Right atrium auricular region (tissue), 2 donors: ENCODE measurements around the gene TMPRSS2. TPM values are rescaled to one million over a fixed set of nuclear protein-coding genes. Genes with fewer than 3 reads are reported as not detected.

Experiments
- DNase-seq: peaks from one replicate; pipeline ENCODE4 v3.0.0-alpha.2; 2019; ENCODE audit warnings: low spot score
- H3K27ac ChIP-seq, 2 donors: fragments of 200-600 bp; sonication (generic); 1 replicate in 1 of 2; 2 replicates in 1 of 2; pipeline ENCODE4 v1.5.1; 2016 to 2019
- H3K27me3 ChIP-seq, 2 donors: fragments of 200-600 bp; sonication (generic); one replicate each; pipeline versions ENCODE4 v1.5.1 to v1.6.0; 2017 to 2019
- H3K36me3 ChIP-seq: fragments of 200-600 bp; sonication (generic); one replicate; pipeline ENCODE4 v1.5.1; 2016
- H3K4me1 ChIP-seq, 2 donors: fragments of 200-600 bp; sonication (generic); one replicate each; pipeline versions ENCODE4 v1.5.1 to v1.6.0; 2017 to 2019
- H3K4me3 ChIP-seq, 2 donors: fragments of 200-600 bp; sonication (generic); 1 replicate in 1 of 2; 2 replicates in 1 of 2; pipeline ENCODE4 v1.5.1; 2017 to 2019; ENCODE audit warnings: mild to moderate bottlenecking in 1 of 2, moderate library complexity in 1 of 2
- H3K9me3 ChIP-seq, 2 donors: fragments of 200-600 bp; sonication (generic); one replicate each; pipeline ENCODE4 v1.5.1; 2019
- total RNA-seq, 2 donors: library from RNA; depleted of rRNA; stranded (reverse); fragments of >200 nt; gene quantifications; one replicate each; pipeline ENCODE4 v1.1.0, GENCODE V29; 2016
- TF ChIP-seq, protein P1 (sequence below), 2 donors: fragments of 200-600 bp; sonication (generic); IDR thresholded peaks; one replicate each; pipeline ENCODE4 v1.5.1; 2019; ENCODE audit warnings: antibody characterized with exemption in 2 of 2

Gene TMPRSS2
- total RNA-seq, 2 donors from 2014 or later, result not detected

DNA sequence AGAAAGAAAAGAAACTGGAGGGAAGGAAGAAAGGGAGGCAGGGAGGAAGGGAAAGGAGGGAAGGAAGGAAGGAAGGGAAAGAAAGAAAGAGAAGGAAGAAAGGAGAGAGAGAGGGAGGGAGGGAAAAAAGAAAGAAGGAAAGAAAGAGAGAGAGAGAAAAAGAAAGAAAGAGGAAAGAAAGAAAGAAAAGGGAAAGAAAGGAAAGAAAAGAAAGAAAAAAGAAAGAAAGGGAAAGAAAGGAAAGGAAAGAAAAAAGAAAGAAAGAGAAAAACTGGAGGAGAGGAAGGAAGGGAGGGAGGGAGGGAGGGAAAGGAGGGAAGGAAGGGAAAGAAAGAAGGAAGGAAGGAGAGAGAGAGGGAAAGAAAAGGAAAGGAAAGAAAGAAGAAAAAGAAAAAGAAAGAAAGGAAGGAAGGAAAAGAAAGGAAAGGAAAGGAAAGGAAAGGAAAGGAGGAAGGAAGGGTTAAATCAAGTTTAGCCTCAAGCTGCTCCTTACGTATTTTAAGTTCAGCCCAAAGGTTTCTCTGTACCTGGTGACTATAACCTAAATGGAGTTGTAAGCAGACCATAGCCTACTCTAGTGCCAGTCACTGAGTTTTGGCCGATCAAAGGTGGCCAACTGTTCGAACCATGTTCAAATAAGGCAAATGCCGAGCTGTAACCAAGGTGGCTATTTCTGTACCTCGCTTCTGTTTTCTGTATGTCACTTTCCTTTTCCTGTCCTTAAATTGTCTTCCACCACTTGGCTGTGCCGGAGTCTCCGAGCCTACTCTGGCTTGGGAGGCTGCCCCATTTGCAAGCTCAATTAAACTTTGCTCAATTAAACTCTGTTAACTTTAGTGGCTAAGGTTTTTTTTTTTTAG lies 37.8 kb upstream of the TMPRSS2 start:
- H3K9me3 ChIP-seq, result no peaks in the 10 kb centered on the region
- no peak for DNase-seq
- H3K36me3 ChIP-seq, result no peaks in the 10 kb centered on the region
- no peaks in the 10 kb centered on the region for H3K4me1 ChIP-seq
- no peaks in the 10 kb centered on the region for H3K27me3 ChIP-seq
- no peak overlapping the region for H3K4me3 ChIP-seq
- no peak overlapping the region for H3K27ac ChIP-seq
- TF ChIP-seq, protein P1, sequence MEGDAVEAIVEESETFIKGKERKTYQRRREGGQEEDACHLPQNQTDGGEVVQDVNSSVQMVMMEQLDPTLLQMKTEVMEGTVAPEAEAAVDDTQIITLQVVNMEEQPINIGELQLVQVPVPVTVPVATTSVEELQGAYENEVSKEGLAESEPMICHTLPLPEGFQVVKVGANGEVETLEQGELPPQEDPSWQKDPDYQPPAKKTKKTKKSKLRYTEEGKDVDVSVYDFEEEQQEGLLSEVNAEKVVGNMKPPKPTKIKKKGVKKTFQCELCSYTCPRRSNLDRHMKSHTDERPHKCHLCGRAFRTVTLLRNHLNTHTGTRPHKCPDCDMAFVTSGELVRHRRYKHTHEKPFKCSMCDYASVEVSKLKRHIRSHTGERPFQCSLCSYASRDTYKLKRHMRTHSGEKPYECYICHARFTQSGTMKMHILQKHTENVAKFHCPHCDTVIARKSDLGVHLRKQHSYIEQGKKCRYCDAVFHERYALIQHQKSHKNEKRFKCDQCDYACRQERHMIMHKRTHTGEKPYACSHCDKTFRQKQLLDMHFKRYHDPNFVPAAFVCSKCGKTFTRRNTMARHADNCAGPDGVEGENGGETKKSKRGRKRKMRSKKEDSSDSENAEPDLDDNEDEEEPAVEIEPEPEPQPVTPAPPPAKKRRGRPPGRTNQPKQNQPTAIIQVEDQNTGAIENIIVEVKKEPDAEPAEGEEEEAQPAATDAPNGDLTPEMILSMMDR (IDR thresholded peaks at IDR 0.05), result no peak

DNA sequence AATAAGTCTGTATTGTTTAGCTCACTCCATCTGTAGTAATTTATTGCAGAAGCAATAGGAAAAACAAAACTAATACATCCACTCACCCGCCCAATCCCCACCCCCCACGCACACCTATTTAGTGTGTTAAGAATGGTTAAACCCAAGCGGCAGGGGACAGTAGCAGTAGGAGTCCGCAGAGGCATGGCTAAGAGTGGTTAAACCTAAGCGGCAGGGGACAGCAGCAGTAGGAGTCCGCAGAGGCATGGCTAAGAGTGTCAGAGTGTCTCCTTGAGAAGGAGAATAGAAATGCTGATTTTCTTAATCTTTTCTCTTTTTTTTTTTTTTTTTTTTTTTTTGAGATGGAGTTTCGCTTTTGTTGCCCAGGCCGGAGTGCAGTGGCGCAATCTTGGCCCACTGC lies 34.8 kb upstream of the TMPRSS2 start:
- Histone ChIP-seq H3K36me3 (no peaks in the 10 kb centered on the region), H3K27me3 (no peaks in the 10 kb centered on the region), H3K9me3 (no peaks in the 10 kb centered on the region), H3K27ac (no peak overlapping the region), H3K4me3 (no peak overlapping the region), H3K4me1 (no peaks in the 10 kb centered on the region)
- no peak for DNase-seq
- TF ChIP-seq, protein P1 (IDR thresholded peaks at IDR 0.05), result no peak

DNA sequence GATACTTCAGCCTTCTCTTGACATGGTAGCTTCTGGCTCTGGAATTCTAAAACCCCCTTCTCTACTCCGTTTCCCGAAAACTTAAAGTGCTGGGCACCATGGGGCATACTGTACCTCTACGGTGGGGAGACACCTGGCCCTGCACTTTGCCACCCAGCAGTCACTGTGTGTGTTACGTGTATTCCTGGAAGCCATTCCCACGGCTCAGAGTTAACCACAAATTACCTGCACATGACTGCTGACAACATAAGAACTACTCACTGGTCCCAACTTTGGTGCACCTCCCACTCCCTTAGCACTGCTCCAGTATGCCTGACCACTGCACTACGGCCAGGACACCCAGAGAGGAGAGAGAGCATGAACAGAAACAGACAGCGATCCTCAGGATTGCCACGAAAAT lies 29.4 kb upstream of the TMPRSS2 start:
- H3K27me3 ChIP-seq, result no peaks in the 10 kb centered on the region
- TF ChIP-seq, protein P1 (IDR thresholded peaks at IDR 0.05), result no peak
- H3K4me1 ChIP-seq, result no peaks in the 10 kb centered on the region

DNA sequence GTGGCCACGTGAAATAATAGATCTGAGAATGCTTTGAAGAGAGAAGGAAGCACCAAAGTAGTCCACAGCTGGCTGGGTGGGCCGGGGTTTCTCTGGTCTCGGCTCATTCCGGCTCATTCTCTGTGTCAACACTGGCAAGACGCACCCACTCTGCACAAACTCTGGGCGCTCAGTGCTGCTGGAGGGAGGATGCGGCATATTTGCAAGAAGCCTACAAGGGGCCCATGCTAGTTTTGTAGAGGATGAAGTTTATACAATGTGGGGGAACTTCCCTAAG lies 28.8 kb upstream of the TMPRSS2 start:
- no peaks in the 10 kb centered on the region for H3K27me3 ChIP-seq
- H3K27ac ChIP-seq, result no peak overlapping the region
- TF ChIP-seq, protein P1 (IDR thresholded peaks at IDR 0.05), result no peak

More for the DNA sequence above, 29.4 kb upstream of the TMPRSS2 start:
- Histone ChIP-seq H3K27ac (no peak overlapping the region), H3K4me3 (no peak overlapping the region), H3K36me3 (no peaks in the 10 kb centered on the region), H3K9me3 (no peaks in the 10 kb centered on the region)
- no peak for DNase-seq

DNA sequence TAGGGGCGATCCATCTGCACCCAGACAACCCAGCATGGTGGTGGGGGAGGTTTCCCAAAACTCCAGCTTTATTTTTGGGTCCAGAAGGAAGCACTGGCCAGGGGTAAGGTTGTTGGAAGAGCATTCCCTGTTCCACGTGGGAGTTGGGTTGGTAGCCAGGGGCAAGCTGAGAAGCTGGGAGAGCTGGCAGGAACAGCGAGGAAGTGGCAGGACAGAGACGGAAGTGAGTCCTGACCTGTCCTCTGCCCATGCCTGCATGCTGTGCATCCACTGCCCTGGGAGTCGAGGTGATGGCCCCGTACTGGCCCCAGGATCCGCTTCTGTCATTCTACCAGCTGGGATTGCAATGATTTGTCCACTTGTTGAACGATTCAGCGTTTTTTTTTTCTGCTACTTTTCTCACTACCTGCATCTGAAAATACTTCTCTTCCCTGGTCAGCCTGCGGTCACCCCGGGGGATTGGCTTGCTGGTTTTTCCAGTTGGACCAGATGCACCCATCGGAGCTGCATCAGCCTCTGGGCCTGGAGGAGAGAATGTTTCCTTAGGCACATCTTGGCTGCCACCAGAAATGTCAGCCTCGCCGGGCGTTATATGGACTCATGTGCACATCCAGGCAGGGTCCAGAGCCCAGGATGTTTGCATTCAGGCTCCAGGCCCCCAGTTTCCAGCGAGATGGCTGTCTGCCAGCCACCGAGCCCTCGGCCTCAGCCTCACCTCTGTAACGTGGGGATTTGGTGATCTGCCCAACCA lies 28.3 kb upstream of the TMPRSS2 start:
- DNase-seq, result no peak
- Histone ChIP-seq H3K9me3 (no peaks in the 10 kb centered on the region), H3K36me3 (no peaks in the 10 kb centered on the region), H3K27ac (no peak overlapping the region), H3K27me3 (no peaks in the 10 kb centered on the region), H3K4me1 (no peaks in the 10 kb centered on the region), H3K4me3 (no peak overlapping the region)
- TF ChIP-seq, protein P1 (IDR thresholded peaks at IDR 0.05), result no peak

More for the DNA sequence above, 28.8 kb upstream of the TMPRSS2 start:
- Histone ChIP-seq H3K4me3 (no peak overlapping the region), H3K36me3 (no peaks in the 10 kb centered on the region), H3K4me1 (no peaks in the 10 kb centered on the region), H3K9me3 (no peaks in the 10 kb centered on the region)
- DNase-seq, result no peak
